Measurements from ENCODE around the gene TOM1L2. TPM values are rescaled to one million over a fixed set of nuclear protein-coding genes. Genes with fewer than 3 reads are reported as not detected.

TOM1L2 gene
- total and polyA plus RNA-seq, 5 donors = 176 to 248 (median 213) TPM

Small RNA genes within 50 kb of the gene (microRNA-seq; reads per million reads assigned to microRNA genes)
- gene MIR33B (14.7 to 22.5 reads per million in 2 donors), gene MIR6777 (0 reads per million in 2 donors)

Other genes starting within 250 kb of the TOM1L2 start
- 10 to 100 TPM; 28.7 to 41.6 (median 36.2) TPM for gene SREBF1, start 135.4 kb downstream of the TOM1L2 start, total RNA-seq
- 45.7 TPM for gene SREBF1, start 135.4 kb downstream of the TOM1L2 start, polyA plus RNA-seq
- gene DRC3, start 462 bp upstream of the TOM1L2 start, total RNA-seq = 1 to 10 TPM; 1.4 to 3.2 (median 2.3) TPM
- gene DRC3, start 462 bp upstream of the TOM1L2 start, polyA plus RNA-seq = 1.5 TPM
- 10 to 100 TPM; 22.0 to 31.6 (median 29.3) TPM for gene ATPAF2, start 66.8 kb upstream of the TOM1L2 start, total RNA-seq
- 33.6 TPM for gene ATPAF2, start 66.8 kb upstream of the TOM1L2 start, polyA plus RNA-seq
- gene GID4, start 67.0 kb upstream of the TOM1L2 start, total RNA-seq = 10 to 100 TPM; 13.8 to 20.7 (median 15.5) TPM
- gene GID4, start 67.0 kb upstream of the TOM1L2 start, polyA plus RNA-seq = 8.1 TPM
- gene DRG2, start 115.5 kb upstream of the TOM1L2 start, total RNA-seq = 10 to 100 TPM; 20.1 to 22.3 (median 21.5) TPM
- 22.1 TPM for gene DRG2, start 115.5 kb upstream of the TOM1L2 start, polyA plus RNA-seq
- under 1 TPM; 0.34 to 0.67 (median 0.53) TPM for gene MYO15A, start 136.4 kb upstream of the TOM1L2 start, total RNA-seq
- 0.63 TPM for gene MYO15A, start 136.4 kb upstream of the TOM1L2 start, polyA plus RNA-seq
- 100 to 1,000 TPM; 180 to 195 (median 185) TPM for gene ALKBH5, start 211.4 kb upstream of the TOM1L2 start, total RNA-seq
- 112 TPM for gene ALKBH5, start 211.4 kb upstream of the TOM1L2 start, polyA plus RNA-seq